ENCODE measurements around the gene GPSM1.

GPSM1 gene

GRCh38 chr9:136363949-136364748 lies 36.8 kb downstream of the GPSM1 start:
- peak; percentile 22 for DNase-seq

DNA sequence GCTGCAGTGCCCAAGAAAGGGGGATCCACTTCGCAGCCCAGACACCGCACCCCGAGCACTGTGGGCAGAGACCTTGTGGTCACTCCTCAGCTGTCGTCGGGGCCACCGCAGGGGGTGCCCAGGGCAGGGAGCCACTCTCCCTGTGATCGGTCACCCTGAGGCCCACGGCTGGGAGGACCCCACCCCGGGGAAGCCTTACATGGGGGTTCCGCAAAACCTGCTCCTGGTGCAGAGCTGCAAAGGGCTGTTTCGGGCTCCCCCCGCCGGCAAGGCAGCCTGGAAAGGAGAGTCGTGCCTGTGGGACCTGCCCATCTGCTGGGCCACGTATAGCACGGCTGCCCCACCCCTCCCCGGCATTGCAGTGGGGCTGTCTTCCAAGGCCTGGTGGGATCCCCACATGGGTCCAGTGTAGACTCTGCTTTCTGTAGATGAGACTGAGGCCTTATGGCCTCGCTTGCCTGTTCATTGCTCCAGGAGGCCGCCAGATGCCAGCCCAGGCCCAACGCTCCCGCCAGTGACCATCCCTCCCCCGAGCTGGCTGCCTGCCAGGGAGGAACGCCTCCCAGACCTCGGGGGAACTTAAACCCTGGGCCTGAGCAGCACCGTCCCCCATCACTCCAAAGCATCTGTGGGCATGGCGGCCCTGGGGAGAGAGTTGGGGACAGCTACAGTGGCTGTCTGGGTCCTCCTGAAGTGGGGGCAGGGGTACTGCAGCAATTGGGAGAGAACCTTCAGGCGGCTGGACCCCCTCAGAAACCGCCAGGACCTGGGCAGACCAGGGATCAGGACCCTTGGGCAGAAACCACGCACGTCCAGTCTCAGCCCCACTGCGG lies 37.8 kb downstream of the GPSM1 start:
- DNase-seq: peak; percentile 66

- DNase-seq: no peak
Measured at GRCh38 chr9:136365775-136366222, 38.5 kb downstream of the GPSM1 start.

GRCh38 chr9:136366826-136367225 lies 39.5 kb downstream of the GPSM1 start:
- DNase-seq: no peak

DNA sequence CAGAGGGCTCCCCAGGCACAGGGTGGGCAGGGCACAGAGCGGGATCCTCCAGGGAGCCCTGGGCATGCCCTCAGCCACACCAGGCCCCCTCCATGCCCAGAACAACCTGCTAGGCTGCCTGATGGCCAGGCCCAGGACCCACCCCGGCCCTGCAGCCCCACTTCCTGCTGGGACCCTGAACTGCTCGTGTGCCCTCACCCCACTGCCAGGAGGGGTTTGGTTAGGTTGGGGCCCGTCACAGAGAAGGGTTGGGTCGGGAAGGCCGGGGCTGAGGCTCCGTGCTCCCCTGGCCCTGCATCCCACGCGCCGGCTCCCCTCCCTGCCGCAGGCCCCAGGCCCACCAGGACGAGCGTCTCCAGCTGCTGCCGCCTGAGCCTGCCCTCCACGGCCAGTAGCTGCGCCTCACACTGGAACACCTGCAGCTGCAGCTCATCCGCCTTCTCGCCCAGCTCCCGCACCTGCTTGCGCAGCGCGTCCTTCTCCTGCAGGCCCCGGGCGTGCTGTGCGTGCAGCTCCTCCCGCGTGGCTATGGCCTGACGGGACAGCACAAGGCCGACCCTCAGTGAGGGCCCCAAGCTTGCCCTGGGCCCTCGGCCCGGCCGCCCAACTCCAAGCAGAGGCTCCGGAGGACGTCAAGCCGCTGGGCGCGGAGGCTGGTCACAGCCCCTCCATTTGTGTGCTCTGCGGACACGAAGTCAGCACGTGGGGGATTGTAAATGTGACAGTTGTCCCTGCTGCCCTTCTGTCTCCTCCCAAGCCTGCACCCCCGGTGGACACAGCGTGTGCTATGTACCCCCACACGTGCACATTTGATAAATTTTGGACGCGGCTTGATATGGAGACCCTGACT lies 40.2 kb downstream of the GPSM1 start:
- DNase-seq: no peak

- no peak for DNase-seq
Measured at GRCh38 chr9:136368190-136368589, 40.9 kb downstream of the GPSM1 start.

DNA sequence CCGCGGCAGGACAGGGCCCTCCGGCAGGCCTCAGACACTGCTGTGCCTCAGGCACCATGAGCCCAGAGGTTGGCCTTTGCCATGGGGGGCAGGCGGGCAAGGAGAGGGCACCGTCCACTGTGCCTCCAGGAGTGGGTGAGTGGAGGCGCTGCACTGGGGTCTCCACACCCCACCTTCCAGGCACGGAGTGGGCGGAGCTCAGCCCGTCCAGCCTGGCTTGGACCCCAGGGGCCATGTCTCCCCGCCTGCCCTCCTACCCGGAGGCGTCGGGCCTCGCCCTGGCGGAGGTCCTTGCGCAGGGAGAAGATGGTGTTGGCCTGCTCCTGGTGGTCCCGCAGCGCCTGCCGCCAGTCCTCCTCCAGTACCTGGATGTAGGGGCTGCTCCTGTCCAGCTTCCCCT lies 42.7 kb downstream of the GPSM1 start:
- no peak for DNase-seq

DNA sequence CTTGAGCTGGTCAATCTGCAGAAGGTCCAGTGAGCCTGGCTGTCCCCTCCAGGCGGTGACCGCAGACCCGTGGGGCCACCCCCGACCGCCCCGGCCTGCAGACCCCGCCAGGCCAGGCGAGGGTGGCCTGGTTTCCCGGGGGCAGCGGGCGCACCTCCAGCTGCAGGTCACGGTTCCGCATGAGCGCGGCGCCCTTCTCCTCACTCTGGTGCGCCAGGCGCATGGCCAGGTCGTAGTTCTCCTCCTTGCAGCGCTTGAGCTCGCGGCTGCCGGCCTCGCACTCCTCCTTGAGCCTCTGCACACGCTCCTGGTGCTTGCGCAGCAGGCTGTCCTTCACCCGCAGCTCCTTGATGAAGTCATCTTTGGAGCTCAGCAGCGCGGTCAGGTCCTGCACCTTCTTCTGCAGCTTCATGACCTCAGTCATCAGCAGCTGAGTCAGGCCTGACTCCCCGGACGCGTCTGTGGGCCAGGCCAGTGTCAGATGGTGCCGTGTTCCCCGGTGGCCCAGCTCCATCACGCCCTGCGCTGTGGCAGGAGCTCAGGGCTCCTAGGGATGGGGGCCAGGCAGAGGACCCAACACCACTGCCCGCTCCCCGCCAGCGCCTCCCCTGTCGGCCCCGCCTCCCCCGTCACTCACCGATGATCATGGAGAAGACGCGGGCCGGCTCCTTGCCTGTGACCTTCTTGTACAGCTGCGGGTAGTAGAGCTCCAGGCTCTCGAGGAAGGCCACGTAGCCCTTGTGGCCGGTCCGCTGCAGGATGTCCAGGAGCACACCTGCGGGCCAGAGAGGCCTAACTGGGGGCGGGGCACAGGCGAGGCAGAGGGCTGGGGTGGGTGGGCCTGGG lies 43.6 kb downstream of the GPSM1 start:
- DNase-seq: no peak

DNA sequence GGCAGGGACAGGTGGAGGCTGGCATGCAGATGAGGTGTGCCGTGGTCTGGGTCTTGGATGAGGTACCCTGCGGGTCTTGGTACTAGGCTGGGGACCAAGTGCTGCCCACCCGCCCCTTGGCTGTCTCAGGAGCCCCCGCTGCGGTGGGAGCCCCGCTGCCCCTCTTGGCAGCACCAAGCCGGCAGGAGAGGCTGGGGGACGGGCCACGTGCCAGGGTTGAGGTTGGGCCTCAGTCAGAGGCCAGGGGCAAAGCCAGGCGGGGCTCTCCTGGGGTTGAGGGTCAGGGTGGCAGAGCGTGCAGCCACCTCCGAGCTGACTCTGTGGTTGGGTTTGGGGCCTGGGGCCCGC lies 44.2 kb downstream of the GPSM1 start:
- no peak for DNase-seq

GRCh38 chr9:136372006-136372405 lies 44.7 kb downstream of the GPSM1 start:
- no peak for DNase-seq

DNA sequence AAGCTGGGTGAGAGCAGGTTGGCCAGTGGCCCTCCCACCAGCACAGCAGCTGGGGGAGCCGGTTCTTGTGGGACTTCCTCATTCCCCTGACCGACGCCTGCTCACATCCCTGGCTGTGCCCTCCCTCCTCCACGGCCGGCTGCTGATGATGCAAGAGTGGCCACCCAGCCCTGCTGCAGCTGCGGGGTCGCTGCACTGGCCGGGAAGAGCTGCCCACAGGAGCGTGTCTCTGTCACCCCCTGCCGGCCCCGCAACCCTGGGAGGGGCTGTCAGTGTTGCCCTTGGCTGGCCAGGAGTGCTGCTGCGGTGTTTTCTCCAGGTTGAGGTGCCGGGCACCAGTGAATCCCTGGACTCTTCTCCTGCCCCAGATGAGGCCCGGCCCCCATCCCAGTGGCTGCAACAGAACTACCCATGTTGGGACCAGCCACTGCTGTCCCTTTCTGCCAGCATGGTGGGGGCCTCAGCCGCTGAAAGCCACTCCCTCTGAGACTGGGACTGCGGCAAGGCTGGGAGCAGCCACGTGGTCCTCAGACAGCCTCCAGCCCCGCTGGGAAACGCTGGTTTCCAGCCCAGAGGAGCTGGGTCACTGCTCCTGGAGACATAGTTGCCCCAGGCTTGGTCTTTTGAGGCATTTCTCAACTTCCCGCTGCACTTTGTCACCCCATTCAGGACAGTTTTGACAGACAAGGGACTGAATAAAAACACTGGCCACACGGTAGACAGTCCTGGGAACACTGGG lies 45.4 kb downstream of the GPSM1 start:
- peak; percentile 80 for DNase-seq

- DNase-seq: peak; percentile 83
Measured at GRCh38 chr9:136373300-136374182, 46.2 kb downstream of the GPSM1 start, which contains the start of gene CARD9. Gene CARD9 (minus strand): TSS chr9:136373669. CDS start chr9:136372078, 1,591 bp downstream.

GRCh38 chr9:136374183-136374575 lies 46.8 kb downstream of the GPSM1 start:
- no peak for DNase-seq

- no peak for DNase-seq
Measured at GRCh38 chr9:136375096-136375495, 47.8 kb downstream of the GPSM1 start.

DNA sequence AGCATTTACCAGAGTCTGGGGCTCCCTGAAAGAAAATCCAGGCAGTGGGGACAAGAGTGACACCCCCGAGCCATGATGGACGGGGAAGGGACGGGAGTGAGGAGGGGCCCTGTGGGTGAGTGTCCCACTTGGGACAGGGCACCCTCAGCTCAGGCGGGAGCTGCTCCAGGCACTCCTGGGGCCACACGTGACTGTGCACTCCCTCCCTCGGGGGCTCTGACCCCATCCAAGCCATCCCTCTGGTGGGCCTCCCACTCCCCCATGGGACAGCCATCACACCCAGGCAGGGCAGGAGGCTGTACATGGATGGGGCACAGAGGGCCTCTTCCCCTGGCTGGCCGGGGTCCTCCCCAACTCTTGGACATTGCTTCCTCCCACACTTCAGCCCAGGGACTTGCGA lies 49.1 kb downstream of the GPSM1 start:
- DNase-seq: no peak

DNA sequence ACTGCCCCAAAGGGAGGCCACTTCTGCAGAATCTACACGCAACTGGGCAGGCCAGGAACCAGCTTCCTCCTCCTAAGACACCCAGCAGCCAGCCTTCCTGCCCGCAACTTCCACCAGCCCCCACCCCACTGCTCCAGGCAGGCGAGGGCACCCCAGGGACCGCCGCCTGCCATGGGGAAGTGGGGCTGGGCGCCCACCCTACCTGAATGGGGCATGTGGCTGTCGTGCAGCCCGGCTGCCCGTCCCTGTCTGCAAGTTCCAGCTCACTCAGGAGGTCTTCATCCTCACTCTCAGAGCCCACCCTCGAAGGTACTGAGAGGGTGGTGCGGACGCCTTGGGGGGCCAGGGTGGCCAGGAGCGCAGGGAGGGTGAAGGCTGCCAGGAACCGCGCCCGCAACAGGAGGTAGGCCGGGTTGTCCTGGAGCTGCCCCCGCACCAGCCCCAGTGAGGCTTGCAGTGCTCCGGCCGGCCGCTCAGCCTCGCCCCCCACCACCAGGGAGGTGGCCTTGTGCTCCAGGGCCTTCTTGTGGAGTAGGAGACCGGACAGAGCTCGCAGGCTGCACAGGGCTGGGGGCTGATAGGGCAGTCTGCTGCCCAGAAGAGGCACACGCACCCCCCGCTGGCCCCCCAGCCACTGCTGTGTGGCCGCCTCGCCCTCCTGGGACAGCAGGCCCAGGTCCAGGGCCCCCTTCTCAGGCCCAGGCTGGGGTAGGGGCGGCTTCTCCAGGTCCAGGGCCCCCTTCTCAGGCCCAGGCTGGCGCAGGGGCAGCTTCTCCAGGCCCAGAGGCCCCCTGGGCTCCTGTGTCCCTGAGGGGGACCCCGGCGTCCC lies 50.2 kb downstream of the GPSM1 start:
- no peak for DNase-seq

DNA sequence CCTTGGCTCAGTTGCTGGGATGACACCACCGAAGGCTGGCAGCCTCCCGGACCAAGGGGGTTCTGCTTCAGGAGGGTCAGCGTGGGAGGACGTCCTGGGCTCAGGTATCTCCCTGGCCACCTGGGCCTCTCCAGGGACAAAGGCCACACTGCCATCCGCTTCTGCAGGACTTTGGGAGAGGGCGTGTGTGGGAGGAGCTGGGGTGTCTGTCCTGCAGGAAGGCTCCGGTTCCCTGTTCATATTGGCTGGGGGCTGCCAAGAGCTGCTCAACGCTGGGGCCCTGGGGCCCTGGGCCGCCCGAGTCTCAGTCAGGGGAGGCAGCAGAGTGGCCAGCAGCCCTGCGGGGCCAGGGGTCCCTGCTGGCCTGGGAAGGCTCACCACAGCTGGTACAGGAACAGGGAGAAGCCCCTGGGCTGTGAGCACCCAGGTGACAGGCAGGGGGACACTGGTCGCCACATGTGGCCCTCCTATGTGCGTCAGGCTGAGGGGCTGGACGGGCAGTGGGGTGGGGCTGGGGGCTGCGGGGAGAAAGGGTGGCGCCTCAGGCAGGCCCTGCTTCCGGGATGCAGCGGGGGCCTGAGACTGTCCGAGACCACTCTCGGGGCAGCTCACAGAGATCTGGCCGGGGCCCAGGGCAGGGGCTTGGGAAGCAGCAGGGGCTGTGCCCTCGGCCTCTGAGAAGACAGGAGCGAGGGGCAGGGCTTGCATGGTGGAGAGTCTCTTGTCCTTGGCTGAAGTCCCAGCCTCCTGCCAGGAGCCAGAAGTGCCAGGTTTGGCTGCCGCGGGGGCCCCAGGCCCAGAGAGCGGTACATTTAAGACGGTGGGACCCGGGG lies 51.0 kb downstream of the GPSM1 start:
- no peak for DNase-seq

- DNase-seq: no peak
Measured at GRCh38 chr9:136379003-136379287, 51.6 kb downstream of the GPSM1 start.

DNA sequence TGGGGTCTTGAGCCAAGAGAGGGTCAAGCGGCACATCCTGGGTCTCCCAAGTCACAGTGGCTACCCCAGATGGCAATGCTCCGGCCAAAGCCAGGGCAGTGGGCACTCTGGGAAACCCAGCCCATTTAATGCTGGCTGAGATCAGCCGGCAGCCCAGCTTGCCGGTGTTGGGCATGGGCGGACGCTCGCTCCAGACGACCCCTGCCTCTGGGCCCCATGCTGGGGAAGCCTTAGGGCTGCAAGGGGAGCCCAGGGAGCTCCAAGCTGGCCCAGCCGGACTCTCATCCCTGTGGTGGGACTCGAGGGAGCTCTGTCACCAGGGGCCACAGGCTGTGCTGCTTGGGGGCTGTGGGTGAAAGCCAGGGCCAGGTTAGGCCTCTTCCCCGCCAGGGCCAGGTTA lies 52.1 kb downstream of the GPSM1 start:
- DNase-seq: no peak
